ENCODE results near the gene NFATC1.

Gene NFATC1

GRCh38 chr18:79433431-79433830, 37.7 kb downstream of the NFATC1 start:
- Histone ChIP-seq H3K4me1 (ENCODE audit: control insufficient read depth, insufficient read depth, low read length) (no peaks in the 10 kb centered on the region), H3K36me3 (ENCODE audit: control insufficient read depth, insufficient read depth, low read length) (no peaks in the 10 kb centered on the region), H3K4me3 (ENCODE audit: low read depth, low read length) (no peak overlapping the region), H3K9ac (ENCODE audit: low read depth, low read length) (no peak overlapping the region), H3K9me3 (ENCODE audit: control insufficient read depth, insufficient read depth, low read length) (no peaks in the 10 kb centered on the region), H3K27me3 (ENCODE audit: control insufficient read depth, insufficient read depth, low read length) (no peaks in the 10 kb centered on the region)

- H3K9me3 ChIP-seq (ENCODE audit: control insufficient read depth, insufficient read depth, low read length): no peaks in the 10 kb centered on the region
- no peak overlapping the region for H3K9ac ChIP-seq (ENCODE audit: low read depth, low read length)
- H3K36me3 ChIP-seq (ENCODE audit: control insufficient read depth, insufficient read depth, low read length): no peaks in the 10 kb centered on the region
- H3K4me3 ChIP-seq (ENCODE audit: low read depth, low read length): no peak overlapping the region
- H3K4me1 ChIP-seq (ENCODE audit: control insufficient read depth, insufficient read depth, low read length): no peaks in the 10 kb centered on the region
- no peaks in the 10 kb centered on the region for H3K27me3 ChIP-seq (ENCODE audit: control insufficient read depth, insufficient read depth, low read length)
Measured at GRCh38 chr18:79434607-79435401, 39.1 kb downstream of the NFATC1 start.

DNA sequence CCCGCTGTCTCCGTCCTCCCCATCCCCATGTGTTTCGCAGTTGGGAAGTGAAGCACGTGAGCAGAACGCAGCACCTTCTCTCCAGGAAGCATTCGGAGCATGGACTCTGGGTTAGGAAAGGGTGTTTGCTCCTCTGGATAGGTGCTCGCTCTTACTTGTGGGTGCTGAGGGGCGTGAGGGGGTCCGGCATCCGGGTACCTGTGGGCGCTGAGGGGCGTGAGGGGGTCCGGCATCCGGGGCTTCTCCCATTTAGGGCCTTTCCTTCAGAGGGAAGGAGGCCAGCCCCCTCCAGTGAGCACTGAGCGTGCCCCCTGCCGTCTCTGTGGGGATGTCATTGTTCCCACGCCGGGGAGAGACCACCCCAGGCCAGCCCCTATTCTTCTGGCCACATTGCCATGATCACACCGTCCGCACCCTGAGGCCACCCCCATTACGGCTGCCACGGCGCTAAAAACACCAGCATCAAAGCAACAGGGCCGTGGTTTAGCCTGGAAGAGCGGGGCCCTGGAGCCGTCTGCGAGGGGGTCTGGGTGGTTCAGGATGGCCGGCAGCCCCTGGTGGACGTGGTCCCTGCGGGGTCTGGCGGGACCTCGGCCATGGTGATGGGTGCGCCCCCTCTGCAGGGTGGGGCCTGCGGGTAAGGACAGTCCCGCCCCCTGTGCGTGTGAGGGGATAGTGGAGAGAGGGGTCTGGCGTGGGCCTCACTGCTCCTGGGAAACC, 41.0 kb downstream of the NFATC1 start:
- H3K4me1 ChIP-seq (ENCODE audit: control insufficient read depth, insufficient read depth, low read length): no peaks in the 10 kb centered on the region
- no peaks in the 10 kb centered on the region for H3K9me3 ChIP-seq (ENCODE audit: control insufficient read depth, insufficient read depth, low read length)
- no peak overlapping the region for H3K4me3 ChIP-seq (ENCODE audit: low read depth, low read length)
- H3K36me3 ChIP-seq (ENCODE audit: control insufficient read depth, insufficient read depth, low read length): peaks cover 3% of the 10 kb centered on the region
- no peak overlapping the region for H3K9ac ChIP-seq (ENCODE audit: low read depth, low read length)
- H3K27me3 ChIP-seq (ENCODE audit: control insufficient read depth, insufficient read depth, low read length): no peaks in the 10 kb centered on the region

- Histone ChIP-seq H3K27me3 (ENCODE audit: control insufficient read depth, insufficient read depth, low read length) (no peaks in the 10 kb centered on the region), H3K4me1 (ENCODE audit: control insufficient read depth, insufficient read depth, low read length) (no peaks in the 10 kb centered on the region), H3K4me3 (ENCODE audit: low read depth, low read length) (no peak overlapping the region), H3K9me3 (ENCODE audit: control insufficient read depth, insufficient read depth, low read length) (no peaks in the 10 kb centered on the region), H3K9ac (ENCODE audit: low read depth, low read length) (no peak overlapping the region), H3K36me3 (ENCODE audit: control insufficient read depth, insufficient read depth, low read length) (peaks cover 3% of the 10 kb centered on the region)
Measured at GRCh38 chr18:79438089-79438897, 42.6 kb downstream of the NFATC1 start.

- no peaks in the 10 kb centered on the region for H3K4me1 ChIP-seq (ENCODE audit: control insufficient read depth, insufficient read depth, low read length)
- H3K4me3 ChIP-seq (ENCODE audit: low read depth, low read length): no peak overlapping the region
- no peak overlapping the region for H3K9ac ChIP-seq (ENCODE audit: low read depth, low read length)
- H3K9me3 ChIP-seq (ENCODE audit: control insufficient read depth, insufficient read depth, low read length): no peaks in the 10 kb centered on the region
- peaks cover 3% of the 10 kb centered on the region for H3K36me3 ChIP-seq (ENCODE audit: control insufficient read depth, insufficient read depth, low read length)
- H3K27me3 ChIP-seq (ENCODE audit: control insufficient read depth, insufficient read depth, low read length): no peaks in the 10 kb centered on the region
Measured at GRCh38 chr18:79438898-79439627, 43.3 kb downstream of the NFATC1 start.

DNA sequence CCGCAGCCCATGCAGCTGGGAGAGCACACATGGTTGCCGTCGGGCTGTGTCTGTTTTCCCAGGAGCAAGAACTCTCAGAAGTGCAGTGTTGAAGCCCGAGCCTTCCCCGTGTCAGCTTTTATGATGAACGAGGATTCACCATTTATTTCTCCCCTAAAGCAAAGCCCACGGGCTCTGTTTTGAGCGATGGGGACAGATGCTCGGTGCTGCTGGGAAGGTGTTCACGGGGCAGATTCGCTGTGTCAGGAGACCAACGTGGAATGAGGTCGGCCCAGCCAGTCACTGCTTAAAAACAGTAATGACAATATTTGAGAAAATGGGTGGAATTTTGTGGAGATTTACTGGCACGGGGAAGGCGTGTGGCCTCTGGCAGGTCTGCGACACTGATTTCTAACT, 43.9 kb downstream of the NFATC1 start:
- Histone ChIP-seq H3K4me3 (ENCODE audit: low read depth, low read length) (no peak overlapping the region), H3K9ac (ENCODE audit: low read depth, low read length) (no peak overlapping the region), H3K4me1 (ENCODE audit: control insufficient read depth, insufficient read depth, low read length) (no peaks in the 10 kb centered on the region), H3K9me3 (ENCODE audit: control insufficient read depth, insufficient read depth, low read length) (no peaks in the 10 kb centered on the region), H3K27me3 (ENCODE audit: control insufficient read depth, insufficient read depth, low read length) (no peaks in the 10 kb centered on the region), H3K36me3 (ENCODE audit: control insufficient read depth, insufficient read depth, low read length) (peaks cover 3% of the 10 kb centered on the region)

- Histone ChIP-seq H3K4me3 (ENCODE audit: low read depth, low read length) (no peak overlapping the region), H3K27me3 (ENCODE audit: control insufficient read depth, insufficient read depth, low read length) (no peaks in the 10 kb centered on the region), H3K9ac (ENCODE audit: low read depth, low read length) (peak overlapping the region; percentile 12), H3K36me3 (ENCODE audit: control insufficient read depth, insufficient read depth, low read length) (peaks cover 3% of the 10 kb centered on the region), H3K4me1 (ENCODE audit: control insufficient read depth, insufficient read depth, low read length) (no peaks in the 10 kb centered on the region), H3K9me3 (ENCODE audit: control insufficient read depth, insufficient read depth, low read length) (no peaks in the 10 kb centered on the region)
Measured at GRCh38 chr18:79440316-79441110, 44.8 kb downstream of the NFATC1 start.

DNA sequence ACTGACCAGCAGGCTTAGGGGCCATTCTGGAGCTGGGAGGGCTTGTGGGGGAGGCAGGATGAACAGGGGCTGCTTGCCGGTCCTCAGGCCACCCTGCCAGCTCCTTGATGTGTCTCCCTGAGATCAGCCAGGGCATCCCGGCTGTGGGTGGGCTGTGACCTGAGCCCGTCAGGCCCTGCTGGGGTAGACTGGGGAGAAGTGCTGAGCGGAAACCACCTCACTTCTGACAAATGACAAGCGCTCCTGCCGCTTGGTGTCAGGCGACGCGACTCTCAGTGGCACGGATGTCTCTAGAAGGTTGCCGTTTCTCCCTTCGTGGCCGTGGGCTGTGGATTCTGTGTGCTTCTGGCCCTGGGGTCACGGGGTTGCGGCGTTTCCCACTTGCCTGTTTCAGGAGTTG, 45.7 kb downstream of the NFATC1 start:
- H3K36me3 ChIP-seq (ENCODE audit: control insufficient read depth, insufficient read depth, low read length): peaks cover 3% of the 10 kb centered on the region
- no peak overlapping the region for H3K9ac ChIP-seq (ENCODE audit: low read depth, low read length)
- no peaks in the 10 kb centered on the region for H3K4me1 ChIP-seq (ENCODE audit: control insufficient read depth, insufficient read depth, low read length)
- no peak overlapping the region for H3K4me3 ChIP-seq (ENCODE audit: low read depth, low read length)
- H3K9me3 ChIP-seq (ENCODE audit: control insufficient read depth, insufficient read depth, low read length): no peaks in the 10 kb centered on the region
- H3K27me3 ChIP-seq (ENCODE audit: control insufficient read depth, insufficient read depth, low read length): no peaks in the 10 kb centered on the region

DNA sequence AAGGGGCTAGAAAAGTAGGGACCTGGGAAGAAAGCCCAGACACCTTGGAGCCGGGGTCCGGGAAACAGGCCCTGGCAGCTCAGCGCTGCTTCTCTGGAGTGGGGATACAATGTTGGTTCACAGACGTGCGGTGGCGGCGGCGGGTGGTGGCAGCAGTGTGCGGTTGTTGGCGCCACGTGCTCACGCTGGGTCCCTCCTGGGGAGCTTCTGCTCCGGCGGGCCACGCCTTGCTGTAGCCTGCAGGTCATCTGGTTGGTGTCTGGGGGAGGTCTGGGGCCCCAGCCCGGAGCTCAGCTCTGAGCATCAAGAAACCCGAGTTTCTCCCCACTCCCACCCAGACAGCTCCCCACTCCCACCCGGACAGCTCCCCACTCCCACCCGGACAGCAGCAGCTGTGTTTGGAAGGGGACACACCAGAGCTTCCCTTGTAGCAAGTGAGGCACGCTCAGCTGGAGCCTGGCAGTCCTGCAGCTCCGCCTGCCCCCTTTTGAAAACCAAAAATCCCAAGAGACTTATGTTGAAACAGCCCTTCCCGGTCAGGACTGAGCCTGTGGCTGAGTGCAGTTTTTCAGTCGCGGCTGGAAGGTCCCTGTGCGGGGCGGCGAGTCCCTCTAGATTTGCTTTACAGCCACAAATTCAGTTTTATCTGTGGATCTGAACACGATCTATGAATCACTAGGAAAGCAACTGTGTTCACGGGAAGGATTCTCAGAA, 46.9 kb downstream of the NFATC1 start:
- H3K27me3 ChIP-seq (ENCODE audit: control insufficient read depth, insufficient read depth, low read length): no peaks in the 10 kb centered on the region
- H3K36me3 ChIP-seq (ENCODE audit: control insufficient read depth, insufficient read depth, low read length): peaks cover 3% of the 10 kb centered on the region
- H3K9me3 ChIP-seq (ENCODE audit: control insufficient read depth, insufficient read depth, low read length): no peaks in the 10 kb centered on the region
- no peaks in the 10 kb centered on the region for H3K4me1 ChIP-seq (ENCODE audit: control insufficient read depth, insufficient read depth, low read length)
- H3K9ac ChIP-seq (ENCODE audit: low read depth, low read length): no peak overlapping the region
- no peak overlapping the region for H3K4me3 ChIP-seq (ENCODE audit: low read depth, low read length)

- Histone ChIP-seq H3K4me1 (ENCODE audit: control insufficient read depth, insufficient read depth, low read length) (no peaks in the 10 kb centered on the region), H3K4me3 (ENCODE audit: low read depth, low read length) (no peak overlapping the region), H3K9ac (ENCODE audit: low read depth, low read length) (no peak overlapping the region), H3K27me3 (ENCODE audit: control insufficient read depth, insufficient read depth, low read length) (no peaks in the 10 kb centered on the region), H3K9me3 (ENCODE audit: control insufficient read depth, insufficient read depth, low read length) (no peaks in the 10 kb centered on the region), H3K36me3 (ENCODE audit: control insufficient read depth, insufficient read depth, low read length) (peaks cover 6% of the 10 kb centered on the region)
Measured at GRCh38 chr18:79445221-79445620, 49.5 kb downstream of the NFATC1 start.

All from iPS-15b (cell line).